Coronary artery (tissue), 2 donors: ENCODE data around the gene METTL8.

Source experiments
- DNase-seq: peaks from one replicate; pipeline ENCODE4 v3.0.0-alpha.2; 2017; ENCODE audit warnings: low spot score
- H3K27ac ChIP-seq, 2 donors: fragments of 200-600 bp; sonication (generic); one replicate each; pipeline ENCODE4 v1.5.1; 2016 to 2019
- H3K4me3 ChIP-seq: fragments of 200-600 bp; sonication (generic); 2 replicates; pipeline ENCODE4 v1.5.1; 2016; ENCODE audit warnings: mild to moderate bottlenecking, moderate library complexity
- TF ChIP-seq, protein P1 (sequence below): fragments of 200-600 bp; sonication (generic); IDR thresholded peaks from one replicate; pipeline ENCODE4 v1.5.1; 2019; ENCODE audit warnings: antibody characterized with exemption

METTL8 gene

DNA sequence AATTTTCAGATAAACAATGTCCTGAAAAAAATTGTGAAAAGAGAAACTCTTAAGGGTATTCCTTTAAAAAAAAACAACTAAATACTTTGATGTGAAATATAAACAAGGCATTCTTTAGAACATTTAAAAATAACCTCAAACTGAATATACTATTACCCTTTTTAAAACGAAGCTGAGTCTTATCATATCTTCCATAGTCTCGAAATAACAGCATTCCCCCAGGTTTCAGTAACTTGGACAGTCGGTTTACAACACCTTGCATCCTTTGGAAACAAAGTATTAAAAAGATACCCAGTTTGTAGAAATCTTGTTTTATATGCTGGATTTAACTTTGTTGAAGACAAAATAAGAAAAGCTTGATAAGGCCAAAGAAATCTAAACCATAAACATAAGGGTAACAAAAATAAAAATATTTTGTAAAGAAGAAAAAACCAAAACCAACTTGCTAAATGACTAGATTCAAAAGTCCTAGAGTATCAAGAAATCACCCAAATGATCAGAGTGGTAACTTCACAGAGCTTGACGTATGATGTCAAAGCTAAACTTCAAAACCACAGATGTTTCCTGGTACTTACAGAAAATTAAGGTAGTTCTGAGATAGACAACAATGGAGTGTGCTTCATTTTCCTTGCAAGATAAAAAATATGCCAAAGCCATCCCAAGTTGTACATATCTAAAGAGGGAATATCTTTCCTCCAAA lies 107.8 kb downstream of the METTL8 start:
- no peak overlapping the region for H3K4me3 ChIP-seq
- H3K27ac ChIP-seq = no peak overlapping the region
- DNase-seq = no peak
- TF ChIP-seq, protein P1, sequence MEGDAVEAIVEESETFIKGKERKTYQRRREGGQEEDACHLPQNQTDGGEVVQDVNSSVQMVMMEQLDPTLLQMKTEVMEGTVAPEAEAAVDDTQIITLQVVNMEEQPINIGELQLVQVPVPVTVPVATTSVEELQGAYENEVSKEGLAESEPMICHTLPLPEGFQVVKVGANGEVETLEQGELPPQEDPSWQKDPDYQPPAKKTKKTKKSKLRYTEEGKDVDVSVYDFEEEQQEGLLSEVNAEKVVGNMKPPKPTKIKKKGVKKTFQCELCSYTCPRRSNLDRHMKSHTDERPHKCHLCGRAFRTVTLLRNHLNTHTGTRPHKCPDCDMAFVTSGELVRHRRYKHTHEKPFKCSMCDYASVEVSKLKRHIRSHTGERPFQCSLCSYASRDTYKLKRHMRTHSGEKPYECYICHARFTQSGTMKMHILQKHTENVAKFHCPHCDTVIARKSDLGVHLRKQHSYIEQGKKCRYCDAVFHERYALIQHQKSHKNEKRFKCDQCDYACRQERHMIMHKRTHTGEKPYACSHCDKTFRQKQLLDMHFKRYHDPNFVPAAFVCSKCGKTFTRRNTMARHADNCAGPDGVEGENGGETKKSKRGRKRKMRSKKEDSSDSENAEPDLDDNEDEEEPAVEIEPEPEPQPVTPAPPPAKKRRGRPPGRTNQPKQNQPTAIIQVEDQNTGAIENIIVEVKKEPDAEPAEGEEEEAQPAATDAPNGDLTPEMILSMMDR = no peak

DNA sequence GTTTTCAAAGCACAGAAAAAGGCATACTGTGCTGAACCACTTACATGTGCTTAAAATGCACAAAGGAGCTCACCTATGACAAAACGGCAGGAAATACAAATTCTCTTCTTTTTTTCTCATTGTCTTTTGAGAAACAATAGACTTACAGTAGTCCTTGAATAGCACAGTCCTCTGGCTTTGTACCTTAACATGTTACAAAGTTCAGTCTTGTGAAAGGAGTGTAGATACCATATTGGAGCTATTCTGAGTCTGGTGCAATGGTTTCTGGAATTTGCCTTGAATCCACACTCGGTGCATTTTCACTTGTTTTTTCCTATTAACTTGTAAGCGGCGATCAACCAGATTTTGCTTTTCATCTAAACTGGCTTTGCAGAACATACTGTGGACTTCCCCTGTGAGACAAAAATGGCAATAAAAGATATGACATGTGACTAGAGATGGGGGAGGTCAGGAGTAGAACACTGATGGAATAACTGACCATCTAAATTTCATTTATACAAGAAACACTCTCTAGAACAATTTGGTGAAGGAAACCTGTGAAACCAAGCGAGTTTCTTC lies 109.7 kb downstream of the METTL8 start:
- DNase-seq = no peak
- TF ChIP-seq, protein P1 = no peak
- no peak overlapping the region for H3K4me3 ChIP-seq
- no peak overlapping the region for H3K27ac ChIP-seq

DNA sequence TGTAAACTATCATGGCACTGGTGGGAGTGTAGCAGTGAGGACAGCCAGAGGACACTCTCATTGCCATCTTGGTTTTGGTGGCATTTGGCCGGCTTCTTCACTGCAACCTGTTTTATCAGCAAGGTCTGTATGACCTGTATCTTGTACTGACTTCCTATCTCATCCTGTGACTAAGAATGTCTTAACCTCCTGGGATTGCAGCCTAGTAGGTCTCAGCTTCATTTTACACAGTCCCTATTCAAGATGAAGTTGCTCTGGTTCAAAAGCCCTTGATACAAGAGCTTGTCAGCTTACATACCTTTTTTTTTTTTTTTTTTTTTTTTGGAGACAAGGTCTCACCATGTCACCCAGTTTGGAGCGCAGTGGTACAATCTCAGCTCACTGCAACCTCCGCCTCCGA lies 110.9 kb downstream of the METTL8 start:
- H3K27ac ChIP-seq = no peak overlapping the region
- DNase-seq = no peak
- H3K4me3 ChIP-seq = no peak overlapping the region
- TF ChIP-seq, protein P1 = no peak

DNA sequence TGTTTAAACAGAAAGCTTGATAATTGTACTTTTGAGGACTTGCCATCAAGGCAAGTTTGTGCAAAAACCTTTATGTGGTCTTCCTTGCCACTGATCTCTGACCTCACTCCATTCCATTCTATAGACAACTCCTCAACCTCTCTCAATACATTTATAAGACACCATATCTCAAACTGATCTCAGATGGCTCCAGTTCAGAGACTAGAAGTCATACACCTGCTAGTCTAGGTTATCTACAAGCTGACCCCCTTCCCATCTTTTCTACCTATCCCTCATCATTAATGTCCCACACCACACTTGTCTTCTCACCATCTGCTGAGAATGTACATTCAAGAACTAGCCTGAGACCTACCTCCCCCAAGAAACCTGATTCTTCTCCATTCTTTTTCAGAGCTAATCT lies 113.1 kb downstream of the METTL8 start:
- Histone ChIP-seq H3K4me3 (no peak overlapping the region), H3K27ac (no peak overlapping the region)
- TF ChIP-seq, protein P1 = no peak
- no peak for DNase-seq

DNA sequence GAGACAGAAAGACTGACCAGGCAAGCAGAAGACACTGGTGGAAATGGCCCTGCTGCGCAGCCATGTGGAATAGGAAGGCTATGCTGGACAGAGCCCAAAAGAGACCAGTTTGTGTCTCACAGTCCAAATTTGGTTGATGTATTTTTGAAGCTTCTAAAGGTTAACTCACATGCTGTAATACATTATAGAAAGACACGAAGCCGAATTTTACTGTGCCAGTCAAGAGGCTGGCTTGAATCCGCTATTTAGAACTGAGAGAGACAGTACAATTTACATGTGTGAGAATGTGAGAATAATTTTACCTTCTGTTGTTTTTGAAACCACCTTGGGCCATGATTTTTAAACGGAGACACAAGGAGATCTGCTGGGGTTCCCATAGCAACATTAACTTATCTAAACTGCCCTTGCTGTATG lies 113.6 kb downstream of the METTL8 start:
- no peak overlapping the region for H3K4me3 ChIP-seq
- TF ChIP-seq, protein P1 = no peak
- no peak for DNase-seq
- no peak overlapping the region for H3K27ac ChIP-seq

DNA sequence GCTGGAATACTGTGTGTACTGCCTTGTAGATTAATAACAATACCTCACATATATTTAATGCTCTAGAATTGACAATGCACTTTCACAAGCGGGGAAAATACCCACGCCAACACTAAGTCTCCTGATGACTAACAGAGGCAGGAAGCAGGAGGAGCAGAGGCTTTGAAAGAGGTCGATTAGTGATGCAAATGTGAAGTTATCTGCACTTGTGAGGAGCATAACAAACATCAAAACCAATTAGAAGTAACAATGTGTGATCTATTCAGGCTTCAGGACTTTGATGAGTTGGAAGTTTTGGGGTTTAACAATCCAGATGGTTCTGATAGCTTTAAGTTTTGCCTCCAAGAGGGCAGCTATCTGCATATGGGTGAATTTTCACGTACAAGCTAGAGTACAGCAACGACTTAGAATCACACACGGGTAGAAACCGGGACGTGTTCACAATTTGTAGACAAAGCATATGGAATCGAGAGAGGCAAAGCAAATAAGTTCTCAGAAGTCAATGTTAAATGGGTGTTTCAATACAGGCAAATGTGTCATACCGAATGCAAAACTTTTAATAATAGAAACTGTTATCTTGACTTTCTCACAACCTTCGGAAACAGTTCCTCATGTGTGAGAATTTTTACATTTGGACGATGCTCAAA lies 114.5 kb downstream of the METTL8 start:
- DNase-seq = no peak
- TF ChIP-seq, protein P1 = no peak
- no peak overlapping the region for H3K27ac ChIP-seq
- no peak overlapping the region for H3K4me3 ChIP-seq

DNA sequence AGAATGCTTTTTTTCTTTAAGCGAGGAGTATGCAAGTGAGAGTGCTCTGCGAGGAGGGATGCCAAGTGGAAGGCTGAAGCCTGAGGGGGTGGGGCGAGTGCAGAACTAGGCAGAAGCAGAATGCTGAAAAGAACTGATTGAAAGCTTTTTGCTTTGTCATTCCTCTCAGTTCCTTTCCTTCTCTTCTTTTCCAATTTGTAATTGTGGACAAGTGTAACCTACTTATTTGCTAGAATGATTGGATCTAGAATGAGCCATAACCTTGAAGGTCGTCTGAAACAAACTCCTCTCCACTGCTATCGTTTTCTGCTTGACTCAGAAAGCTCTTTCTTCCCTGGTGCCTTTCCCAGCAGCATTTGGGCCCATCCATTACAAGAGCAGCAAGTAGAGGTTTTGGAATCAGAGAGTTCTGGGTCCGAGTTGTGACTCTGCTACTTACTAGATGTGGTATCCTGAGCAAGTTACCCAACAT lies 115.3 kb downstream of the METTL8 start:
- Histone ChIP-seq H3K4me3 (no peak overlapping the region), H3K27ac (no peak overlapping the region)
- TF ChIP-seq, protein P1 = no peak
- DNase-seq = no peak
